Stimulated activated CD8-positive, alpha-beta memory T cell treated with anti-CD3 and anti-CD28 coated beads, Interleukin-12 subunit alpha, Interleukin-12 subunit beta, amount 100 ng/mL, for 4 hours (primary cell): ENCODE results near the gene FAM3B.
"Not testable (repeated sequence)": the region's sequence is repeated elsewhere in the genome, so short reads cannot be mapped to it uniquely, and the experiment has no call there.

Source experiments
- DNase-seq: peaks from one replicate; pipeline ENCODE4 v3.0.0-alpha.2; 2020; ENCODE audit warnings: low read depth

The FAM3B gene

GRCh38 chr21:41316200-41317062 lies at the start of gene FAM3B:
TSS of gene FAM3B (plus strand) at chr21:41316801. CDS start at chr21:41316880, 79 bp downstream.
- DNase-seq: no peak

GRCh38 chr21:41267346-41267745 lies 49.3 kb upstream of the FAM3B start:
- no peak for DNase-seq

- DNase-seq: no peak
Observed at GRCh38 chr21:41269535-41269934, 47.1 kb upstream of the FAM3B start.

GRCh38 chr21:41277196-41277595 lies 39.4 kb upstream of the FAM3B start:
- DNase-seq: no peak

- no peak for DNase-seq
Observed at GRCh38 chr21:41277846-41278245, 38.8 kb upstream of the FAM3B start.

GRCh38 chr21:41280115-41280919 lies 36.3 kb upstream of the FAM3B start:
- no peak for DNase-seq

- no peak for DNase-seq
Observed at GRCh38 chr21:41282412-41282811, 34.2 kb upstream of the FAM3B start.

GRCh38 chr21:41283211-41283818 lies 33.3 kb upstream of the FAM3B start:
- DNase-seq: no peak

GRCh38 chr21:41289431-41289830 lies 27.2 kb upstream of the FAM3B start:
- no peak for DNase-seq

- no peak for DNase-seq
Observed at GRCh38 chr21:41290106-41290799, 26.3 kb upstream of the FAM3B start.

- DNase-seq: no peak
Observed at GRCh38 chr21:41294548-41295231, 21.9 kb upstream of the FAM3B start.

GRCh38 chr21:41295721-41296254 lies 20.8 kb upstream of the FAM3B start:
- DNase-seq: no peak

- no peak for DNase-seq
Observed at GRCh38 chr21:41302976-41303375, 13.6 kb upstream of the FAM3B start.

- no peak for DNase-seq
Observed at GRCh38 chr21:41304068-41304720, 12.4 kb upstream of the FAM3B start.

- DNase-seq: no peak
Observed at GRCh38 chr21:41307219-41307618, 9.4 kb upstream of the FAM3B start.

GRCh38 chr21:41313285-41314164 lies 3.1 kb upstream of the FAM3B start:
- not testable (repeated sequence) for DNase-seq

GRCh38 chr21:41315726-41316125 lies 875 bp upstream of the FAM3B start:
- DNase-seq: no peak

- no peak for DNase-seq
Observed at GRCh38 chr21:41317063-41317392, 427 bp downstream of the FAM3B start.

- DNase-seq: no peak
Observed at GRCh38 chr21:41317458-41317857, 857 bp downstream of the FAM3B start.

- no peak for DNase-seq
Observed at GRCh38 chr21:41318218-41318617, 1.6 kb downstream of the FAM3B start.
